Measurements from ENCODE around the gene GAB3.

DNA sequence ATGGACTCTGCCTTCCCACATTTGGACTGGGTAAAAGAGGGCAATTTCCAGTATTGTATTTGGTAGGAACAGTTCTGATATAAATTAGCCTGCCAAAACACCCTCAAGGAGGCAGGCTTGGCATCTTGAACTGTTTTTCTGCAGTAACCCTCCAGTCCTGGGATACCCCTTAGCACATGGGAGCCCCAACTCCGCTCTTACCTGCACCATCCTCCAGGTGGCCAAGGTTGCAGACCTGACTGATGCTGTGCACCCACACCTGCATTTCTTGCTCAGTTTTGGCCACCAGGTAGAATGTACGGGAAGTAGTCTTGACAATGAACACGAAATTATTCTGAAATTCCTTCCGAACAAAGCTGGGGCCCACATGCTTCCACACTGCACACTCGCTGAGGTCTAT, 35.1 kb downstream of the GAB3 start:
- 0 out of 6 replicates have a peak, but pooled peaks of 1 of the 3 experiments have one; percentile 8 for TF ChIP-seq CTCF (IDR thresholded peaks at IDR 0.05 in 2 of 3, conservative IDR thresholded peaks at IDR 0.05 in 1 of 3; ENCODE audit: borderline replicate concordance in 1 of 3, insufficient read depth in 1 of 3, low read depth in 2 of 3, low read length in 2 of 3)
- no peak for TF ChIP-seq POLR2A (IDR thresholded peaks at IDR 0.05; ENCODE audit: borderline replicate concordance, extremely low read depth, insufficient read depth, insufficient read length)
- no peak for TF ChIP-seq JUND (IDR thresholded peaks at IDR 0.05)
- TF ChIP-seq EZH2 (IDR thresholded peaks at IDR 0.05), result no peak
- no peak for TF ChIP-seq POLR2AphosphoS5 (IDR thresholded peaks at IDR 0.05; ENCODE audit: low read depth, low read length)
- TF ChIP-seq, protein P1, sequence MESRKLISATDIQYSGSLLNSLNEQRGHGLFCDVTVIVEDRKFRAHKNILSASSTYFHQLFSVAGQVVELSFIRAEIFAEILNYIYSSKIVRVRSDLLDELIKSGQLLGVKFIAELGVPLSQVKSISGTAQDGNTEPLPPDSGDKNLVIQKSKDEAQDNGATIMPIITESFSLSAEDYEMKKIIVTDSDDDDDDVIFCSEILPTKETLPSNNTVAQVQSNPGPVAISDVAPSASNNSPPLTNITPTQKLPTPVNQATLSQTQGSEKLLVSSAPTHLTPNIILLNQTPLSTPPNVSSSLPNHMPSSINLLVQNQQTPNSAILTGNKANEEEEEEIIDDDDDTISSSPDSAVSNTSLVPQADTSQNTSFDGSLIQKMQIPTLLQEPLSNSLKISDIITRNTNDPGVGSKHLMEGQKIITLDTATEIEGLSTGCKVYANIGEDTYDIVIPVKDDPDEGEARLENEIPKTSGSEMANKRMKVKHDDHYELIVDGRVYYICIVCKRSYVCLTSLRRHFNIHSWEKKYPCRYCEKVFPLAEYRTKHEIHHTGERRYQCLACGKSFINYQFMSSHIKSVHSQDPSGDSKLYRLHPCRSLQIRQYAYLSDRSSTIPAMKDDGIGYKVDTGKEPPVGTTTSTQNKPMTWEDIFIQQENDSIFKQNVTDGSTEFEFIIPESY (IDR thresholded peaks at IDR 0.05; ENCODE audit: extremely low read depth, insufficient replicate concordance, low read length), result no peak
- no peak for TF ChIP-seq REST (IDR thresholded peaks at IDR 0.05; ENCODE audit: low read depth)
- TF ChIP-seq SP1 (IDR thresholded peaks at IDR 0.05; ENCODE audit: low read depth), result no peak
- TF ChIP-seq SIN3A (IDR thresholded peaks at IDR 0.05; ENCODE audit: low read depth), result no peak
- no peak for TF ChIP-seq YY1 (IDR thresholded peaks at IDR 0.05; ENCODE audit: extremely low read depth, insufficient replicate concordance, low read depth, low read length)

Measured in HCT116 (cell line).